ENCODE measurements around the gene CTCF. TPM values are rescaled to one million over a fixed set of nuclear protein-coding genes. Genes with fewer than 3 reads are reported as not detected.
A peak's percentile ranks its signal among the peaks of the same experiment; 100 is the strongest.
"Not testable (repeated sequence)": the region's sequence is repeated elsewhere in the genome, so short reads cannot be mapped to it uniquely, and the experiment has no call there.

The CTCF gene
- total RNA-seq, 2 donors from 2014 or later: 54.3 to 72.4 TPM

DNA sequence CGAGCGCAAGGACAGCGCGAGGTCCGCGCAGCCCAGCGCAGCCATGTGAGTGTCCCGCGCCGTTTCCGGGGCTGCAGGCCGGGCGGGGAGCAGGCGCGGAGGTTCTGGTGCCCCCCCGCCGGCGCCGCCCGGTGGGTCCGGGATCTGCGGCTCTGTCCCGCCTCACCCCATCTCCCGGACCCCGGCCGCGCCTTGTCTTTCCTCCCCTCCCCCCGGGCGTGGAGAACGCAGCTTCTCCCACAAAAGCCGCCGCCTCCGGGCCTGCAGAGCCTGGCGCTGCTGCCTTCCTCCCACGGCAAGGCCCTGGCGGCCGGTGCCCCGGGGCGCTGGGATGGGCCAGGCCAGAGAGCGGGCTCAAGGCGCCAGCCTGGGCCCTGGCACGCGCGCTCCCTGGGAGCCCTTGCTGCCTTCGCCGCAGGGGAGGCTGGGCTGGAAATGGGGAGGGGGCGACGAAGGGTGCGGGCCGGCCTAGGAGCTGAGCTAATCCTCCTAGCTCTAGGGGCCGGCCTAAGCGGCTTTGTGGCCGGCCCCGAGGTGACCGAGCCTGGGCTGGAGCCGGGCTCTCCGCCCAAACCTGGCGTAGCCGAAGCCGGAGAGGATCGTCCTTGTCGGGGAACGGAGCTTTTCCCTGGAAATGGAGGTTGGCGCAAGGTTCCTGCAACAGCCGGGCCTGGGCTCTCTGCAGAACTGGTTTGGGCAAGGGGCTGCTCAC is 33.3 kb upstream of the CTCF start:
- ATAC-seq (peak; percentile 54 to 75), DNase-seq (ENCODE audit: low spot score) (no peak)
- Mint-ChIP-seq H3K36me3 (no peaks in the 10 kb centered on the region), H3K9me3 (no peaks in the 10 kb centered on the region), H3K4me3 (peak overlapping the region; percentile 83), H3K27ac (peak overlapping the region in 1 of 2 donors; percentile 92), H3K4me1 (ENCODE audit: low read depth in 2 of 2) (peaks cover 19 to 20% of the 10 kb centered on the region in 2 donors), H3K27me3 (peaks cover 0 to 4% of the 10 kb centered on the region in 2 donors)

DNA sequence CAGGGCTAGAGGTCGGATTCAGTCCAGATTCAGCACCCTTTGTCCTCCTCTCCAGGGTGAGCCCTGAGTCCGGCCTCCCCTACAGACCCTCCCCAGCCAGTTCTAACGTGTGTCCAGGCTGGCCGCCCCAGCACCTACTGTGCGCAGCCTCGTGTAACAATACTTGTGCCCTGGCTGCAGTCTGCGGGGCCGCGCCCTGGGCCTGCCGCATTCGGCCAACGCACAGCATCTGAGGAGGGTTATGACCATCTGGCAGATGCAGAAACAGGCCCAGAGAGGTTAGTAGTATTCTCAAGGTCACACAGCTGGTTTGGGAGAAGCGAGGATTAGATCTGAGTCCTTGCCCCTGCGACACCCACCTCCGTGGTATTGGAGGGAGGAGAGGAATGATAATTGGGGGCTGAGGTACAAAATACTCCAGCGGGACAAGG is 32.7 kb upstream of the CTCF start:
- Mint-ChIP-seq H3K9me3 (no peaks in the 10 kb centered on the region), H3K27ac (peak overlapping the region in 1 of 2 donors; percentile 92), H3K4me3 (peak overlapping the region; percentile 83), H3K4me1 (ENCODE audit: low read depth in 2 of 2) (peaks cover 19 to 20% of the 10 kb centered on the region in 2 donors), H3K27me3 (peaks cover 0 to 4% of the 10 kb centered on the region in 2 donors), H3K36me3 (no peaks in the 10 kb centered on the region)
- ATAC-seq: no peak
- no peak for DNase-seq (ENCODE audit: low spot score)

DNA sequence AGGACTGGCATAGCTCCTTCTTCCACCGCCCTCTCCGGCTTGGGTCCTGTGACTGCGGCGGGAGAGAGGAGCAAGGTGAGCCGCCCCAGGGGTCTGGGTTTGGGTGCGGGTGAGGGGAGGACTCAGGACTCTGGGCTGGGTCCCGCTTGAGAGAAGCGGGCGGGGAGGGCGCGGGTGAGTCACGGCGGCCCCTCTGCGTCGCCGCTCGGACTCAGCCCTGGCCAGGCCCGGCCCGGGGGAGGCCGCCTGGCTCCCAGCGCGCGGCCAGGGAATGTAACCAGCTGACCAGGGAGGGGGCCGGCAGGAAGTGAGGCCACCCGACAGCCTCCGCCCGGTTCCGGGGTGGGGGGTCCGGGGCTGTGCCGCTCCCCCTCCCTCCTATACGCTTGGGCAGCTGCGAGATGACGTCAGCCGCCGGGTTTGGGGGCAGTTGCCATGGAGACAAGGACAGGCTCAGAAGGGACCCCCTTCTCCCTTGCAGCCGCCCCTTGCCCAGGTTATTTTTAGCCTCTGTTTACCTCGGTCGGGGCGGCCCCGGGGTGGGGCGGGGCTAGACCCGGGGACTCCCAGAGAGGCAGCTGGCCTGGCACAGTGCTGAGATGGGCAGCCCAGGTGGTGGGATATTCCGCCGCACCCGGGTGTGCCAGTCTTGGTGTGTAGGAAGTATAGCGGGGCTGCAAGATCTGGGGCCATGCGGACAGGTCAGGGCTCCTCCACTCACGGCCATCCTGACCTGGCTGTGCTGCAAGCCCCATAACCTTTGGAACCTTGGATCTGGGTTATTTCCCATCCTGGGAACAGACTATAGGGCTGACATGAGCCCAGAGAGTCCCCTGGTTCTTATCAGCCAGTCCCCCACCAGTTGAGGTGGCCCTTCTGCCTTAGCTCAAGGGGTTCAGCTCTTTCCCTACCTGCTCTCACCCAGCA is 32.0 kb upstream of the CTCF start:
- peaks cover 0 to 4% of the 10 kb centered on the region in 2 donors for H3K27me3 Mint-ChIP-seq
- H3K4me3 Mint-ChIP-seq: peak overlapping the region; percentile 83
- ATAC-seq: peak; percentile 45 to 70
- peak; percentile 67 for DNase-seq (ENCODE audit: low spot score)
- peak overlapping the region in 1 of 2 donors; percentile 92 for H3K27ac Mint-ChIP-seq
- no peaks in the 10 kb centered on the region for H3K36me3 Mint-ChIP-seq
- peaks cover 22 to 24% of the 10 kb centered on the region in 2 donors for H3K4me1 Mint-ChIP-seq (ENCODE audit: low read depth in 2 of 2)
- no peaks in the 10 kb centered on the region for H3K9me3 Mint-ChIP-seq

DNA sequence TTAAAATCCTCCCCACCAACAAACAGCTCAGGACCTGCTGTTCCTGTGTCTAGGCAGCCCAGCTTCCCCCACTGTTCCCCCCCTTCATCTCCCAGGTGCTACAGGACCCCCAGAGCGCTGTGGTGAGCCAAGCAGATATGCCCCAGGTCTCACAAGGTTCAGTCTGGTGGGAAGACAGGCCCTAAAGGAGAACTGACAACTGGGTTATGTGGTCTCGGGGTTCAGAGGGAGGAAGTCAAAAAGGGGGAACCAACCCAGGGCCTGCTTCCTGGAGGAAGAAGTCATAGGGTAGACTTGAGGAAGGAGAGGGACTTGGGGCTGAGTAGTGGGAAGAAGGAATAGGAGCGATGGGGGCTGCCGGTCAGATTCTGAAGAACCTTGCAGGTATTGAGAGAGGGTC is 31.1 kb upstream of the CTCF start:
- ATAC-seq (no peak), DNase-seq (ENCODE audit: low spot score) (no peak)
- peak overlapping the region in 1 of 2 donors; percentile 73 for H3K27ac Mint-ChIP-seq
- H3K36me3 Mint-ChIP-seq: no peaks in the 10 kb centered on the region
- H3K27me3 Mint-ChIP-seq: peaks cover 0 to 4% of the 10 kb centered on the region in 2 donors
- no peaks in the 10 kb centered on the region for H3K9me3 Mint-ChIP-seq
- H3K4me3 Mint-ChIP-seq: no peak overlapping the region
- H3K4me1 Mint-ChIP-seq (ENCODE audit: low read depth in 2 of 2): peaks cover 28 to 31% of the 10 kb centered on the region in 2 donors

DNA sequence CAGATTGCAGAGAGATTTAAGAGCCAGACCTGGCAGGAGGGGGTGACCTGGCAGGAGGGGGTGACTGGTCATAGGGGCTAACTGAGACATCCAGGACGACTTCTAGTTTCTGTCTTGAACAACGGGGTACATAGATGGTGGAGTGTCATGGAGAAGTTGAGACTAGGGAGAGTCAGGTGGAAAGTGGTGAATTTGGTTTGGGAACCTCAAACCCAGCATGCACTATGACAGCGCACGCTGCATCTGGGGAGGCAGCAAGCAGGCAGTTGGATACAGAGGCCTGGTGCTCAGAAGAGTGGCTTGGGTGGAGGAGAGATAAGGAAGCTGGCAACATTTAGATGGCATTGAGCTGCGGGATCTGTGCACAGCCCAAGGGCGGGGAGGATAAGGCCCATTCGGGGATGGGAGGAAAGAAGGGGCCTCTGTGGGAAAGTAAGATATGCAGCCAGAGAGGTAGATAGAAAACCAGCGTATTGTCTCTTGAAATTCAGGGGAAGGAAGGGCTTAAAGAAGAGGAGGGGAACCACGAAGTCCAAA is 29.2 kb upstream of the CTCF start:
- Mint-ChIP-seq H3K27ac (peak overlapping the region in 1 of 2 donors; percentile 23), H3K4me3 (no peak overlapping the region), H3K36me3 (no peaks in the 10 kb centered on the region), H3K27me3 (peaks cover 0 to 4% of the 10 kb centered on the region in 2 donors), H3K4me1 (ENCODE audit: low read depth in 2 of 2) (peaks cover 38 to 42% of the 10 kb centered on the region in 2 donors), H3K9me3 (no peaks in the 10 kb centered on the region)
- ATAC-seq: no peak
- no peak for DNase-seq (ENCODE audit: low spot score)

DNA sequence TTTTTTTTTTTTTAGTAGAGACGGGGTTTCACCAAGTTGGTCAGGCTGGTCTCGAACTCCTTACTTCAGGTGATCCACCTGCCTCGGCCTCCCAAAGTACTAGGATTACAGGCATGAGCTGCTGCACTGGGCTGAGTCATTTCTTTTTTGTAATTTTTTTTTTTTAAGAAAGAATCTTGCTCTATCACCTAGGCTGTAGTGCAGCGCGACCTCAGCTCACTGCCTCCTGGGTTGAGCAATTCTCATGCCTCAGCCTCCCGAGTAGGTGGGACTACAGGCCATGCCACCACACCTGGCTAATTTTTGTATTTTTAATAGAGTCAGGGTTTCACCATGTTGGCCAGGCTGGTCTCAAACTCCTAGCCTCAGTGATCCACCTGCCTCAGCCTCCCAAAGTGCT is 28.3 kb upstream of the CTCF start:
- peaks cover 41 to 45% of the 10 kb centered on the region in 2 donors for H3K4me1 Mint-ChIP-seq (ENCODE audit: low read depth in 2 of 2)
- not testable (repeated sequence) for H3K27me3 Mint-ChIP-seq; H3K36me3 Mint-ChIP-seq; ATAC-seq; H3K4me3 Mint-ChIP-seq; DNase-seq (ENCODE audit: low spot score); H3K9me3 Mint-ChIP-seq; H3K27ac Mint-ChIP-seq

DNA sequence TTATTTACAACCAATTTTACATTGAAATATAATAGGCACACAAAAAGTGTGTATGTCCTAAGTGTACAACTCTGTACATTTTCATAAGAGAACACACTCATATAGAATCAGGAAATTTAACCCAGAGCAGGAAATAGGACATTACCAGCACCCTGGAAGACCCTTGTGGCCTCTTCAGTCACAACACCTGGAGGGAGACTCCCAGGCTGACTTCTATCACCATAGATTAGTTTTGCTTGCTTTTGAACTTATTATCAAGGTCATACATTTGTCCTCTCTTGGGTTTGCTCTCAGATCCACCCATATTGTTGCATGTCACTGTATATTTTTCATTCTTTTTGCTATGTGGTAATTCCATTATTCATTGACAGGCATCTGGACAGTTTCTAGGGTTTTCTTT is 27.9 kb upstream of the CTCF start:
- DNase-seq (ENCODE audit: low spot score) (no peak), ATAC-seq (no peak)
- Mint-ChIP-seq H3K9me3 (no peaks in the 10 kb centered on the region), H3K4me3 (no peak overlapping the region), H3K27ac (no peak overlapping the region), H3K27me3 (peaks cover 0 to 4% of the 10 kb centered on the region in 2 donors), H3K4me1 (ENCODE audit: low read depth in 2 of 2) (peaks cover 45 to 48% of the 10 kb centered on the region in 2 donors), H3K36me3 (no peaks in the 10 kb centered on the region)

DNA sequence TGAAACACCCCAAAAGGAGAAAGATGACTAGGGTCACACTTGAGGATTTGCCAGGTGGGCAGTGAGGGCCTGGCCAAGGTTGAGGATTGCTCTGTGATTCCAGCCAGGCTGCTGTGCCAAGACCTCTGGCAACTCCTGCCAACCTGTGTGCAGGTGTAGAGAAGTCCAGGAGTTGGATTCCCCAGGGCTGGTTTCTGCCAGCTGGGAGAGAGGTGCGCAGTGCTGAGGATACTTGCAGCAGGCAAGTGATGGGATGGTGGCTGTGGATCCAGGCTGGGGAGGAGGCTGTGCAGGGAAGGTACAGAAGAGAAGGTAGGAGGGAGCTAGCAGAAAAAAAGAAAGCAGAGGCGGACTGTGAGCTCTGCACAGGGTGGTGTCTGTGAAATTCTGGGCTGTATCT is 27.1 kb upstream of the CTCF start:
- no peaks in the 10 kb centered on the region for H3K9me3 Mint-ChIP-seq
- H3K4me1 Mint-ChIP-seq (ENCODE audit: low read depth in 2 of 2): peaks cover 44 to 45% of the 10 kb centered on the region in 2 donors
- H3K4me3 Mint-ChIP-seq: peak overlapping the region; percentile 87
- H3K36me3 Mint-ChIP-seq: no peaks in the 10 kb centered on the region
- H3K27me3 Mint-ChIP-seq: peaks cover 0 to 4% of the 10 kb centered on the region in 2 donors
- ATAC-seq (no peak), DNase-seq (ENCODE audit: low spot score) (no peak)
- peak overlapping the region; percentile 13 to 72 for H3K27ac Mint-ChIP-seq

DNA sequence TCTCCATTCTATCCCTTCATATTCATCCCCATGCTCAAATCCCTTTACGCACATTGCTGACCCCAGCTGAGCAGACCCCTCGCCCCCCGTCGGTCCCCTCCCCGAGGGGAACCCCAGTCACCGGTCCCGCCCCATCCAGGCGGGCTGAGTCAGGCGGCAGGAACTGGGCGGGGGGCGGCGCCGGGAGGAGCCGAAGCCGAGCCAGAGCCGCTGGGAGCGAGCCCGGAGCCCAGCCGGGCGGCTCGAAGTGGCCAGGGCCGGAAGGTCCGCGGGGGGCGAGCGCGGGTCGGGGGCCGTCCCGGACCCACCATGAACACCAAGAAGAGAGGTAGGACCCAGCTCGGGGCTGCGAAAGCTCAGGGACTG is 25.1 kb upstream of the CTCF start:
- Mint-ChIP-seq H3K4me1 (ENCODE audit: low read depth in 2 of 2) (peaks cover 42 to 46% of the 10 kb centered on the region in 2 donors), H3K27ac (peak overlapping the region; percentile 51 to 88), H3K27me3 (no peaks in the 10 kb centered on the region), H3K4me3 (peak overlapping the region; percentile 87), H3K9me3 (no peaks in the 10 kb centered on the region), H3K36me3 (peaks cover 7% of the 10 kb centered on the region)
- ATAC-seq (peak; percentile 75 to 78), DNase-seq (ENCODE audit: low spot score) (peak; percentile 77)

DNA sequence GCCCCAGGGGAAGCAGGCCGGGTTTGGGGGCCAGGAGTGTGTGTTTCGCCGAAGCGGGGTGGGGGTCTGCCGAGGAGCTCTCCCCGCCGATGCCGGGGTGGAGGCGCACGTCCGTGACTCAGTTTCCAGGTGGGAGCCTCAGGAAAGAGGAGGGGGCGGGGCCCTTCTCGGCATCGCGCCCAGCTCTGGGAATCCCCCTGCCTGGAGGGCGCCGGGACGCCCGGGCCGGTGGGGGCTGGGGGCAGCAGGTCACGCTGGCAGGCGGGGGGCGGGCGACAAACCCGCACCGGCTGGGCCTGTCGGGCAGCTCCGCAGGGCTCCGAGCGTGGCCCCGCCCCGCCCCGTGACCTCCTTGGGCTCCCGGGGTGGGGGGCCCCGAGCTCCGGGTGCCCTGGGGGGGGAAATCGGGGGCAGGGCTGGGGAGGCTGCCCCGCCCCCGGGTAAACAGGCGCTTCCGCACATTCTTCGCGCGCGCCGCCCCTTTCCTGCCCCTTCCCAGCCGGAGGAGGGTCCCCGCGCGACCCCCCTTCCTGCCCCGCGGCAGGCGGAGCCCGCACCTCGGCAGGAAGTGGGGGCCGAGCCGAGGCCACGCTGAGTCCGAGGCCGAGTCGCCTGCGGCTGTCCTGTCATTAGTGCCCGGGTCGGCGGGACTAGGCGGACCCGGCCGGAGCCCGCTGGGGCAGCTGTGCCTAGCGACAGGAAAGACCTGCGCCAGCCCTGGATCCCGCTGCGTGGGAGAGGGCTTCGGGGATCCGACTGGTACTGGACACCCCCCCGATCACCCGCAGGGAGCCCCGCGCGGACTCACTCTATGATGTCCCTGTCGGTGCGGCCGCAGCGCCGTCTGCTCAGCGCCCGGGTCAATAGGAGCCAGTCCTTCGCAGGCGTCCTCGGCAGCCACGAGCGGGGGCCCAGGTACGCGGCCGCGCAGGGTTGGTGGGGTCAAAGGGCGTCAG is 24.4 kb upstream of the CTCF start:
- Mint-ChIP-seq H3K4me3 (peak overlapping the region; percentile 87), H3K4me1 (ENCODE audit: low read depth in 2 of 2) (peaks cover 44 to 51% of the 10 kb centered on the region in 2 donors), H3K27ac (peak overlapping the region; percentile 51 to 88), H3K27me3 (no peaks in the 10 kb centered on the region), H3K36me3 (peaks cover 7% of the 10 kb centered on the region), H3K9me3 (no peaks in the 10 kb centered on the region)
- ATAC-seq (peak; percentile 74 to 85), DNase-seq (ENCODE audit: low spot score) (peak; percentile 87)

DNA sequence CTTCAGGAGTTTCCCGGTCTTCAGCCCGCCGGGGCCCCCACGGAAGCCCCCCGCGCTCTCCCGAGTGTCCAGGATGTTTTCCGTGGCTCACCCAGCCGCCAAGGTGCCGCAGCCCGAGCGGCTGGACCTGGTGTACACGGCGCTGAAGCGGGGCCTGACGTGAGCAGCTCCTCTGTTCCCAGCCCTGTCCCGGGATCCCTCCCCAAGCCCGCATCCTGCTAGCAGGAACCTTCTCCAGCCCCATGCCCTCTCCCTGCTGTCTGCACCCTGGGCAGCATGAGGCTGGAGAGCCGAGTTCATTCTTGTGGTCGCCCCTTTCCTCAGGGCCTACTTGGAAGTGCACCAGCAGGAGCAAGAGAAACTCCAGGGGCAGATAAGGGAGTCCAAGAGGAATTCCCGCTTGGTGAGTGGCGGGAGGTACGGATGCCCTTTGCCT is 23.6 kb upstream of the CTCF start:
- ATAC-seq: no peak
- Mint-ChIP-seq H3K27ac (peak overlapping the region; percentile 50 to 69), H3K4me1 (ENCODE audit: low read depth in 2 of 2) (peaks cover 44 to 49% of the 10 kb centered on the region in 2 donors), H3K36me3 (peaks cover 7% of the 10 kb centered on the region), H3K27me3 (no peaks in the 10 kb centered on the region), H3K4me3 (peak overlapping the region; percentile 75), H3K9me3 (no peaks in the 10 kb centered on the region)
- DNase-seq (ENCODE audit: low spot score): no peak

DNA sequence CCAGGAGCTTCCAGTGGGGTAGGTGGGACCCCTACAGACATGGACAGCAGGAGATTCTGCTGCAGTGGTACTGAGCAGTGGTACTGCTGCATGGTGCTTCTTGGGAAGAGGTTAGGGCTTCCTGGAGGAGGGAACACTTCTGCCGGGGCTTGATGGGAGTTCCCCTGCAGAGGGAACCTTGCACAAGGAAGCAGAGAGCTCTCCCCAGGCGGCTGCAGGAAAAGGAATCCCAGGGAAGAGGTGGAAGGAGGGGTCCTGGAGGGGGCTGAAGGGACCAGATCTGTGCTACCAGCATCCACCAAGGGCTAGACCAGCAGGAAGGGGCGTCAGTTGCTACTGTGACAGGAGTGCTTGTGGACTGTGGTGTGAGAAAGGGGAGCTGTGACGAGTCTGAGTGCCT is 23.1 kb upstream of the CTCF start:
- H3K9me3 Mint-ChIP-seq: no peaks in the 10 kb centered on the region
- peak overlapping the region; percentile 50 to 69 for H3K27ac Mint-ChIP-seq
- DNase-seq (ENCODE audit: low spot score): no peak
- H3K4me1 Mint-ChIP-seq (ENCODE audit: low read depth in 2 of 2): peaks cover 44 to 49% of the 10 kb centered on the region in 2 donors
- no peak for ATAC-seq
- no peaks in the 10 kb centered on the region for H3K27me3 Mint-ChIP-seq
- H3K4me3 Mint-ChIP-seq: peak overlapping the region; percentile 75
- peaks cover 7% of the 10 kb centered on the region for H3K36me3 Mint-ChIP-seq

Measured in natural killer cell treated with Interleukin-12 subunit alpha and Interleukin-12 subunit beta and Interleukin-15 and Interleukin-18, amount 100 ng/mL, for 72 hours (primary cell).